Panc1 (cell line): ENCODE measurements around the gene YAP1. TPM values are rescaled to one million over a fixed set of nuclear protein-coding genes. Genes with fewer than 3 reads are reported as not detected.

ENCODE experiments used
- ATAC-seq: fragments of 200-7000 bp; cut with Tn5 transposase; 2 replicates; pipeline ENCODE4 v1.9.1; 2020; ENCODE audit warnings: mild to moderate bottlenecking, moderate library complexity
- BruUV-seq: library from RNA; stranded (reverse); fragments of 400-500 nt; replicated peaks from 2 replicates; lab custom pipeline; 2021; lab: Mats Ljungman, UMichigan
- CTCF ChIA-PET: fragments of 300-600 bp; sonication (Branson Sonifier 250); formaldehyde crosslinking; loops from one replicate; lab custom pipeline; 2022; ENCODE audit warnings: antibody characterized with exemption; lab: Charles Lee
- POLR2A ChIA-PET: fragments of 300-600 bp; sonication (Branson Sonifier 250); formaldehyde crosslinking; loops from one replicate; lab custom pipeline; 2022; ENCODE audit warnings: antibody characterized with exemption; lab: Charles Lee
- DNase-seq: peaks from one replicate; pipeline ENCODE4 v3.0.0-alpha.2; 2010; ENCODE audit warnings: low read depth, low spot score
- H3K27ac ChIP-seq: 2 replicates; pipeline ENCODE4 v1.5.1; 2011; ENCODE audit warnings: mild to moderate bottlenecking, low read length, inconsistent platforms
- H3K27me3 ChIP-seq: fragments of 200-500 bp; sonication (Bioruptor generic); 2 replicates; pipeline ENCODE4 v1.6.0; 2014; ENCODE audit warnings: low read length, inconsistent platforms; ENCODE audit not compliant: control insufficient read depth, insufficient read depth
- H3K36me3 ChIP-seq: fragments of 200-500 bp; sonication (Bioruptor generic); 2 replicates; pipeline ENCODE4 v1.5.1; 2014; ENCODE audit warnings: inconsistent platforms, mild to moderate bottlenecking, low read length, moderate library complexity; ENCODE audit not compliant: control insufficient read depth, insufficient read depth
- H3K4me1 ChIP-seq: 2 replicates; pipeline ENCODE4 v1.5.1; 2011; ENCODE audit warnings: inconsistent platforms, mild to moderate bottlenecking, low read length, moderate library complexity; ENCODE audit not compliant: control insufficient read depth, insufficient read depth
- H3K4me3 ChIP-seq, 2 experiments: 2 replicates each; pipeline ENCODE4 v1.5.1; 2011 to 2012; ENCODE audit warnings: low read depth in 2 of 2, low read length in 2 of 2, mild to moderate bottlenecking in 2 of 2, inconsistent platforms in 1 of 2, moderate library complexity in 1 of 2
- H3K9me3 ChIP-seq: fragments of 200-500 bp; sonication (Bioruptor generic); 2 replicates; pipeline ENCODE4 v1.5.1; 2014; ENCODE audit warnings: low read depth, mild to moderate bottlenecking, inconsistent platforms, low read length, moderate library complexity; ENCODE audit not compliant: control insufficient read depth, insufficient read depth
- POLR2AphosphoS5 ChIP-seq: IDR thresholded peaks from 2 replicates; pipeline ENCODE4 v1.6.1; 2012; ENCODE audit warnings: mild to moderate bottlenecking, low read depth, low read length, moderate library complexity
- SIN3A ChIP-seq: IDR thresholded peaks from 2 replicates; pipeline ENCODE4 v1.6.1; 2012; ENCODE audit warnings: low read depth, mild to moderate bottlenecking, low read length, moderate library complexity, borderline replicate concordance; ENCODE audit not compliant: insufficient read depth
- TCF7L2 ChIP-seq: IDR thresholded peaks from 2 replicates; pipeline ENCODE4 v1.6.1; 2011; ENCODE audit warnings: mild to moderate bottlenecking, low read depth, low read length, inconsistent platforms
- in situ Hi-C: cut with HindIII; loops from 2 replicates; pipeline ENCODE4 v1.10.0; 2016; ENCODE audit warnings: low sequenced_read_pairs, low pct_unique_long_range_greater_than_20kb
- intact Hi-C: fragments of 100-400 bp; cut with micrococcal nuclease; formaldehyde crosslinking; loops from one replicate; pipeline ENCODE4 v1.10.0; 2022; ENCODE audit not compliant: unreplicated experiment
- total RNA-seq: library from RNA; stranded (reverse); gene quantifications from one replicate; pipeline ENCODE4 v1.2.1, GENCODE V29; 2021; ENCODE audit not compliant: unreplicated experiment
- TF ChIP-seq, protein P1 (sequence below): fragments of 450-650 bp; IDR thresholded peaks from 2 replicates; pipeline ENCODE4 v1.5.1; 2017; ENCODE audit warnings: mild to moderate bottlenecking
- TF ChIP-seq, protein P2 (sequence below), 2 experiments: IDR thresholded peaks; 2 replicates each; pipeline ENCODE4 v1.6.1; 2011 to 2012; ENCODE audit warnings: low read depth in 2 of 2, control low read depth in 1 of 2, low read length in 1 of 2, mild to moderate bottlenecking in 1 of 2, moderate library complexity in 1 of 2; ENCODE audit not compliant: insufficient read depth in 1 of 2

YAP1 gene
- total RNA-seq, 1 experiment from 2014 or later = 158 TPM

DNA sequence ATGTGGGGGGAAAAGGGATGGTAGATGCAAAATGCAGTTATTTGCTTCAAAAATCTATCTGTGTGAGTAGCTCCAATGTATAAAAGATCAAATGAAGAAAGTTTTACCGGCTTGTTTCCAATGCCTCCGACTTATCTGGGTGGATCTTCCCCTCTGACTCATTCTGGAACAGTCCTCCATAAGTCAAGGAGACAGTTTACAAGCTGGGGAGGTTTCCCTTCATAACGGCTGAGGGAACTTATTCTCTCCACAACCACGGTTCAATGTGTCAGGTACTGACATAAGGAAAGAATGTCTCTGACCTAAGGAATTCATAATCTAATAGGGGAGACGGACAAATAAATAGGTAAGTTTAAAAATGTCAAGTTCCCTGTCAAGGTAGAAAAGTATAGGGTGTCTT is 157.4 kb downstream of the YAP1 start:
- no peaks in the 10 kb centered on the region for H3K27me3 ChIP-seq
- no TSS peak for BruUV-seq
- in situ Hi-C loops (no loop called here), intact Hi-C loops (no loop called here)
- no peaks in the 10 kb centered on the region for H3K9me3 ChIP-seq
- ChIA-PET POLR2A (no interaction called here), CTCF (no interaction called here)
- peak overlapping the region; percentile 57 to 96 for H3K4me3 ChIP-seq
- H3K4me1 ChIP-seq = peaks cover 25% of the 10 kb centered on the region
- peak overlapping the region; percentile 76 for H3K27ac ChIP-seq
- no peak for TF ChIP-seq POLR2AphosphoS5
- TF ChIP-seq, protein P1, sequence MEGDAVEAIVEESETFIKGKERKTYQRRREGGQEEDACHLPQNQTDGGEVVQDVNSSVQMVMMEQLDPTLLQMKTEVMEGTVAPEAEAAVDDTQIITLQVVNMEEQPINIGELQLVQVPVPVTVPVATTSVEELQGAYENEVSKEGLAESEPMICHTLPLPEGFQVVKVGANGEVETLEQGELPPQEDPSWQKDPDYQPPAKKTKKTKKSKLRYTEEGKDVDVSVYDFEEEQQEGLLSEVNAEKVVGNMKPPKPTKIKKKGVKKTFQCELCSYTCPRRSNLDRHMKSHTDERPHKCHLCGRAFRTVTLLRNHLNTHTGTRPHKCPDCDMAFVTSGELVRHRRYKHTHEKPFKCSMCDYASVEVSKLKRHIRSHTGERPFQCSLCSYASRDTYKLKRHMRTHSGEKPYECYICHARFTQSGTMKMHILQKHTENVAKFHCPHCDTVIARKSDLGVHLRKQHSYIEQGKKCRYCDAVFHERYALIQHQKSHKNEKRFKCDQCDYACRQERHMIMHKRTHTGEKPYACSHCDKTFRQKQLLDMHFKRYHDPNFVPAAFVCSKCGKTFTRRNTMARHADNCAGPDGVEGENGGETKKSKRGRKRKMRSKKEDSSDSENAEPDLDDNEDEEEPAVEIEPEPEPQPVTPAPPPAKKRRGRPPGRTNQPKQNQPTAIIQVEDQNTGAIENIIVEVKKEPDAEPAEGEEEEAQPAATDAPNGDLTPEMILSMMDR = no peak
- TF ChIP-seq, protein P2, sequence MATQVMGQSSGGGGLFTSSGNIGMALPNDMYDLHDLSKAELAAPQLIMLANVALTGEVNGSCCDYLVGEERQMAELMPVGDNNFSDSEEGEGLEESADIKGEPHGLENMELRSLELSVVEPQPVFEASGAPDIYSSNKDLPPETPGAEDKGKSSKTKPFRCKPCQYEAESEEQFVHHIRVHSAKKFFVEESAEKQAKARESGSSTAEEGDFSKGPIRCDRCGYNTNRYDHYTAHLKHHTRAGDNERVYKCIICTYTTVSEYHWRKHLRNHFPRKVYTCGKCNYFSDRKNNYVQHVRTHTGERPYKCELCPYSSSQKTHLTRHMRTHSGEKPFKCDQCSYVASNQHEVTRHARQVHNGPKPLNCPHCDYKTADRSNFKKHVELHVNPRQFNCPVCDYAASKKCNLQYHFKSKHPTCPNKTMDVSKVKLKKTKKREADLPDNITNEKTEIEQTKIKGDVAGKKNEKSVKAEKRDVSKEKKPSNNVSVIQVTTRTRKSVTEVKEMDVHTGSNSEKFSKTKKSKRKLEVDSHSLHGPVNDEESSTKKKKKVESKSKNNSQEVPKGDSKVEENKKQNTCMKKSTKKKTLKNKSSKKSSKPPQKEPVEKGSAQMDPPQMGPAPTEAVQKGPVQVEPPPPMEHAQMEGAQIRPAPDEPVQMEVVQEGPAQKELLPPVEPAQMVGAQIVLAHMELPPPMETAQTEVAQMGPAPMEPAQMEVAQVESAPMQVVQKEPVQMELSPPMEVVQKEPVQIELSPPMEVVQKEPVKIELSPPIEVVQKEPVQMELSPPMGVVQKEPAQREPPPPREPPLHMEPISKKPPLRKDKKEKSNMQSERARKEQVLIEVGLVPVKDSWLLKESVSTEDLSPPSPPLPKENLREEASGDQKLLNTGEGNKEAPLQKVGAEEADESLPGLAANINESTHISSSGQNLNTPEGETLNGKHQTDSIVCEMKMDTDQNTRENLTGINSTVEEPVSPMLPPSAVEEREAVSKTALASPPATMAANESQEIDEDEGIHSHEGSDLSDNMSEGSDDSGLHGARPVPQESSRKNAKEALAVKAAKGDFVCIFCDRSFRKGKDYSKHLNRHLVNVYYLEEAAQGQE (IDR thresholded peaks at IDR 0.05; ENCODE audit: insufficient read depth in 1 of 2, low read depth in 2 of 2, low read length in 1 of 2) = no peak
- no peak for TF ChIP-seq TCF7L2
- TF ChIP-seq SIN3A = no peak
- H3K36me3 ChIP-seq = no peaks in the 10 kb centered on the region
- no peak for DNase-seq
- ATAC-seq = peak; percentile 40; the same call in 1 of the 2 replicates

DNA sequence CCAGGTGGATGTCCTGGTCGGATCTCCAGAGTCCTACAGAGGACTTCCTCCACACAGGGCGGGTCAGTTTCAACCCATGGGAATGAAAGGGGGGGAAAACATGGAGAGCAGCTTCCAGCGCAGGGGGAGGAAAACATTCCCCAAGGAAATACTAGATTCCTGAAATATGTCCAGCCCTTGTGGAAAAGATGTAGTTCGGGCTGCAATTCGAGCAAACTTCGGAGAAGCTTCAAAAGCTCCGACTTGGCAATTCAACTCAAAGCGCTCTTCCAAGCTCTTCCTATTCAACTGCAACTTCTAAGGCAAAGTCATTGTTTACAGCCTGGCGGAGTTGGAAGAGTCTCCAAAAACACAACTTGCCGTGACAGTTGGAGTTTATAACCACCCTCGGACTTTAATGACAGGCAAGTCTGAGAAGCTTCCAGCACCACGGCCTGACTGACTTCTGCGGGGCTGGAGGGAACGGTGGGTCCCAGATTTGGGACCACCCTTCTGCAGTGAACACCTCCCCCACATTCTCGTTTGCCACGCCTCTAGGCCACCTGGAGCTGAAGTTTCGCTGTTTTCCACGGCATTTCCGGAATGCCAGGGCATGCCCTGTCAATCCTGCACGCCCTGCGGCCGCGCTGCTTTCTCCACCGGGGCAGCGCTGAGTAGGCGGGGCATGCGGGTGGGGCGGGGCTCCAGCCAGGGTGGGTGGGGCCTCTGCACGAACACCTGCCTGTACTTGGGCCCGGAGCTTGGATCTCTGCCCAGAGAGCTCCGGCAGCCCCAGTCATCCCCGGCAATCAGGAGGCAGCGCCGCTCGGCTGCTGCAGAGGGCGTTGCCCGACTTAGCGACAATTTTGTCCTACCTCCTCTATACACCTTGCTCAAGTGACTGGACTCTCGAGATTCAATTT is 158.1 kb downstream of the YAP1 start:
- ATAC-seq (peak; percentile 98), DNase-seq (peak; percentile 71)
- peak; percentile 96 for TF ChIP-seq SIN3A
- TF ChIP-seq, protein P1 = peak; percentile 72; the same call in 1 of the 2 replicates
- peak; percentile 89 for TF ChIP-seq TCF7L2
- no peak; the same call in 1 of the 2 replicates for TF ChIP-seq POLR2AphosphoS5
- Histone ChIP-seq H3K4me3 (peak overlapping the region; percentile 57 to 96), H3K27me3 (no peaks in the 10 kb centered on the region), H3K27ac (peak overlapping the region; percentile 81), H3K9me3 (no peaks in the 10 kb centered on the region), H3K4me1 (peaks cover 25% of the 10 kb centered on the region), H3K36me3 (no peaks in the 10 kb centered on the region)
- BruUV-seq = no TSS peak
- in situ Hi-C loops = no loop called here
- ChIA-PET POLR2A (no interaction called here), CTCF (interaction anchor here (0.8 to 1.1 kb wide), 3 partner anchors 9 to 19 kb away, joined by 3 to 7 read pairs (median 4); no protein-coding TSS in a partner anchor)
- intact Hi-C loops = no loop called here
